Heart right ventricle (tissue), 16 donors: ENCODE results near the gene BBS7. TPM values are rescaled to one million over a fixed set of nuclear protein-coding genes. Genes with fewer than 3 reads are reported as not detected.

Experiments used
- ATAC-seq, 8 donors: fragments of 200-7000 bp; cut with Tn5 transposase; one replicate each; pipeline ENCODE4 v1.9.1; 2020; ENCODE audit warnings: mild to moderate bottlenecking in 8 of 8, moderate library complexity in 8 of 8, moderate number of reproducible peaks in 1 of 8
- DNase-seq, 2 donors: peaks; one replicate each; pipeline ENCODE4 v3.0.0-alpha.2; 2020
- H3K27ac ChIP-seq, 10 donors: fragments of 200-600 bp; sonication (generic) in 2 of 10; one replicate each; pipeline versions ENCODE4 v1.5.0 to v1.8.0; 2020 to 2022; ENCODE audit warnings: mild to moderate bottlenecking in 3 of 10
- H3K27me3 ChIP-seq, 7 donors: fragments of 200-600 bp; one replicate each; pipeline ENCODE4 v1.8.0; 2021 to 2022; ENCODE audit warnings: mild to moderate bottlenecking in 2 of 7
- H3K36me3 ChIP-seq, 9 donors: fragments of 200-600 bp; sonication (generic) in 1 of 9; one replicate each; pipeline versions ENCODE4 v1.5.0 to v1.8.0; 2020 to 2022; ENCODE audit warnings: mild to moderate bottlenecking in 2 of 9
- H3K4me1 ChIP-seq, 9 donors: fragments of 200-600 bp; sonication (generic) in 1 of 9; one replicate each; pipeline versions ENCODE4 v1.5.0 to v1.8.0; 2020 to 2022; ENCODE audit warnings: mild to moderate bottlenecking in 4 of 9
- H3K4me3 ChIP-seq, 10 donors: fragments of 200-600 bp; sonication (generic) in 2 of 10; one replicate each; pipeline versions ENCODE4 v1.5.0 to v1.8.0; 2020 to 2022; ENCODE audit warnings: mild to moderate bottlenecking in 7 of 10, moderate library complexity in 2 of 10
- H3K9me3 ChIP-seq, 11 donors: fragments of 200-600 bp in 10 of 11; sonication (generic) in 2 of 11; one replicate each; pipeline versions ENCODE4 v1.5.0 to v1.8.0; 2013 to 2022; ENCODE audit warnings: mild to moderate bottlenecking in 2 of 11, control low read depth in 1 of 11, moderate library complexity in 1 of 11
- WGBS, 2 donors: extraction: QIAGEN DNeasy Blood & Tissue Kit; methylation state at CpG; one replicate each; pipeline ENCODE4 v1.1.7; 2013; ENCODE audit warnings: inconsistent platforms in 1 of 2; 5-methylcytosine and 5-hydroxymethylcytosine counted together
- intact Hi-C, 10 donors: fragments of 100-400 bp; cut with DNase I; formaldehyde crosslinking; loops; one replicate each; pipeline versions ENCODE4 v1.11.1 to v1.14.2; 2022
- polyA plus RNA-seq, 2 donors: library from polyadenylated mRNA; stranded (reverse); fragments of 200-250 nt; gene quantifications; one replicate each; pipeline ENCODE4 v1.2.3, GENCODE V29; 2013
- total RNA-seq, 10 donors: library from RNA; stranded (reverse); fragmentation: NEBNext Ultra II Directional in 3 of 10; extraction: Animal tissue kit (Norgen Biotek cat#: 25700) in 3 of 10; gene quantifications; one replicate each; pipeline versions ENCODE4 v1.2.1 to v1.2.4, GENCODE V29; 2021 to 2023
- TF ChIP-seq, protein P1 (sequence below), 9 donors: fragments of 200-600 bp; sonication (generic) in 2 of 9; IDR thresholded peaks; one replicate each; pipeline versions ENCODE4 v1.5.0 to v1.8.0; 2021 to 2022; ENCODE audit warnings: antibody characterized with exemption in 9 of 9, mild to moderate bottlenecking in 5 of 9, moderate library complexity in 1 of 9
- donor health status: Arrhythmogenic right ventricular cardiomyopathy.
- donor health status: ischemic (EF 13 %, LVEDD 7.1; RV severe dilation, severe dysfunction).
- donor health status: healthy with polysubstance abuse.
- donor health status: DM: no; HTN: yes; CAD: no.
- donor health status: DM: no; HTN: no; CAD: no.
- donor health status: ischemic (EF 25% LVEDD 6.9; RV normal size, moderate dysfunction).
- donor health status: ischemic (EF 25% LVEDD 5.7; RV mildly dilated, moderate dysfunction).
- donor health status: healthy.
- donor health status: DM: yes; HTN: yes; CAD: no.
- donor health status: Ischemic cardiomyopathy.
- donor health status: ischemic (EF 35%, LVEDD 5.7; RV mildly dilated, moderate dysfunction).
- donor health status: nonischemic (EF 11% LVEDD 7.7; RV severe dilation, severe dysfunction).
- donor health status: DM: yes; HTN: yes; CAD: no.
- donor health status: PGD.
- donor health status: ischemic (EF 29% LVEDD 5.4; RV normal size, mild dysfunction).
- donor health status: nonischemic (EF 23%, LVEDD 6.1; RV moderate dilation, normal function).

BBS7 gene
- total and polyA plus RNA-seq, 12 donors, result 2.6 to 8.5 (median 5.3) TPM

GRCh38 chr4:121823505-121824170, 46.6 kb downstream of the BBS7 start, which contains the start of gene CCNA2:
Gene CCNA2, minus strand, starts transcription at chr4:121823883. Its CDS starts 255 bp downstream, at chr4:121823628.
- Histone ChIP-seq H3K9me3 (no peaks in the 10 kb centered on the region), H3K4me1 (peaks cover 0 to 30% (median 10%) of the 10 kb centered on the region in 9 donors), H3K27me3 (no peaks in the 10 kb centered on the region), H3K27ac (peak within 1 kb of the TSS in 9 of 10 donors; percentile 52 to 89 (median 73)), H3K4me3 (peak within 1 kb of the TSS; percentile 39 to 81 (median 62)), H3K36me3 (peaks cover 0 to 44% (median 8%) of the 10 kb centered on the region in 9 donors)
- 0 to 1% methylated on average over 63 of the region's 63 CpGs for WGBS, 2 donors
- TF ChIP-seq, protein P1, sequence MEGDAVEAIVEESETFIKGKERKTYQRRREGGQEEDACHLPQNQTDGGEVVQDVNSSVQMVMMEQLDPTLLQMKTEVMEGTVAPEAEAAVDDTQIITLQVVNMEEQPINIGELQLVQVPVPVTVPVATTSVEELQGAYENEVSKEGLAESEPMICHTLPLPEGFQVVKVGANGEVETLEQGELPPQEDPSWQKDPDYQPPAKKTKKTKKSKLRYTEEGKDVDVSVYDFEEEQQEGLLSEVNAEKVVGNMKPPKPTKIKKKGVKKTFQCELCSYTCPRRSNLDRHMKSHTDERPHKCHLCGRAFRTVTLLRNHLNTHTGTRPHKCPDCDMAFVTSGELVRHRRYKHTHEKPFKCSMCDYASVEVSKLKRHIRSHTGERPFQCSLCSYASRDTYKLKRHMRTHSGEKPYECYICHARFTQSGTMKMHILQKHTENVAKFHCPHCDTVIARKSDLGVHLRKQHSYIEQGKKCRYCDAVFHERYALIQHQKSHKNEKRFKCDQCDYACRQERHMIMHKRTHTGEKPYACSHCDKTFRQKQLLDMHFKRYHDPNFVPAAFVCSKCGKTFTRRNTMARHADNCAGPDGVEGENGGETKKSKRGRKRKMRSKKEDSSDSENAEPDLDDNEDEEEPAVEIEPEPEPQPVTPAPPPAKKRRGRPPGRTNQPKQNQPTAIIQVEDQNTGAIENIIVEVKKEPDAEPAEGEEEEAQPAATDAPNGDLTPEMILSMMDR (IDR thresholded peaks at IDR 0.05), result peak in 5 of 9 donors; percentile 8 to 28 (median 19)
- intact Hi-C loops, result no loop called here
- ATAC-seq (peak; percentile 100), DNase-seq (peak; percentile 93 to 98)

DNA sequence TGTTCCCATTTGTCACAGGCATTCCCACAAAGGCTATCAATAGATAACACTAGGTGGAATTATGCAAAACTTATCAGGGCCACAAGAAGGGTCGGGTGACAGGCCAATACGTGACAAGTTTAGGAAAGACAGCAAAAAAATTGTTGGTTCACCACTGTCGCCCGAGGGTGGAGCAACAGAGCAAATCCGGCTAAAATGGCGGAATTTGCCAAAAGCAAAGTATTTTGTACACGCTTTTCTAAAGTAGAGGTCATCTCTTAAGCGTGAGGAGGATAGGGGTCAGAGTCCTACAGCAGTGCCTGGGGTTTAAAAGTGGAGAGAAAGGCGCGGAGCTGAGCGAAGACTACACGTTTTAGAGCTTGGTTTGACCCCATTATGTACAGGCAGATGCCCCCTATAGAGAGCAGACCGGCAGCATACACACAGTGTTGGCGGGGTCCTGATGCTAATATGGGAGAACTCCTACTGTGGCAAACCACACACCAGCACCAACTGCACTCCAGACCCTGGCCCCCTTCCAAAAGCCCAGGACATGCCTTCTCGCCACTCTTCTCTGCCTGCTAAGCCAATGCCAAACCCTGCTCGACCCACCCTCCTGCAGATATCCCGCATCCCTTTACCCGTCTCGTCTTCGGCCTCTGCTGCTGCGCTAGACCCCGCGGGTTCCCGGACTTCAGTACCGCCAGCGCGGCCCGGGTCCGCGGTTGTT, 47.3 kb downstream of the BBS7 start:
- Histone ChIP-seq H3K27ac (peak overlapping the region in 1 of 10 donors; percentile 89), H3K36me3 (peaks cover 0 to 45% (median 8%) of the 10 kb centered on the region in 9 donors), H3K4me3 (peak overlapping the region; percentile 39 to 81 (median 62)), H3K9me3 (no peaks in the 10 kb centered on the region), H3K27me3 (no peaks in the 10 kb centered on the region), H3K4me1 (peaks cover 0 to 30% (median 10%) of the 10 kb centered on the region in 9 donors)
- peak in 1 of 2 donors; percentile 11 for DNase-seq
- intact Hi-C loops, result no loop called here
- peak in 5 of 8 donors; percentile 1 to 58 (median 9) for ATAC-seq
- TF ChIP-seq, protein P1 (IDR thresholded peaks at IDR 0.05), result no peak
- 2% methylated on average over 30 of the region's 30 CpGs for WGBS, 2 donors

GRCh38 chr4:121822047-121822446, 48.2 kb downstream of the BBS7 start:
- H3K36me3 ChIP-seq, result peaks cover 0 to 45% (median 6%) of the 10 kb centered on the region in 9 donors
- TF ChIP-seq, protein P1 (IDR thresholded peaks at IDR 0.05), result no peak
- 91% methylated on average over 1 of the region's 1 CpG for WGBS, 2 donors
- peaks cover 0 to 30% (median 10%) of the 10 kb centered on the region in 9 donors for H3K4me1 ChIP-seq
- H3K9me3 ChIP-seq, result no peaks in the 10 kb centered on the region
- ATAC-seq (no peak), DNase-seq (no peak)
- intact Hi-C loops, result no loop called here
- H3K27me3 ChIP-seq, result no peaks in the 10 kb centered on the region
- H3K4me3 ChIP-seq, result peak overlapping the region in 1 of 10 donors; percentile 81
- peak overlapping the region in 1 of 10 donors; percentile 89 for H3K27ac ChIP-seq

- intact Hi-C loops, result no loop called here
- no peaks in the 10 kb centered on the region for H3K27me3 ChIP-seq
- peaks cover 0 to 62% (median 31%) of the 10 kb centered on the region in 9 donors for H3K36me3 ChIP-seq
- TF ChIP-seq, protein P1 (IDR thresholded peaks at IDR 0.05), result no peak
- no peak overlapping the region for H3K4me3 ChIP-seq
- peaks cover 0 to 28% (median 8%) of the 10 kb centered on the region in 9 donors for H3K4me1 ChIP-seq
- DNase-seq (no peak), ATAC-seq (no peak)
- 47 to 85% methylated on average over 1 of the region's 1 CpG for WGBS, 2 donors
- no peaks in the 10 kb centered on the region for H3K9me3 ChIP-seq
- H3K27ac ChIP-seq, result no peak overlapping the region
These were observed 50.9 kb downstream of the BBS7 start for GRCh38 chr4:121819216-121819965.
